HG02981 (cell line): ENCODE results near the gene NFIA.

Experiments used
- ATAC-seq: cut with Tn5 transposase; IDR thresholded peaks from one replicate; pipeline ENCODE4 v1.9.1; 2021; ENCODE audit warnings: mild to moderate bottlenecking, moderate library complexity; ENCODE audit not compliant: unreplicated experiment

NFIA gene

DNA sequence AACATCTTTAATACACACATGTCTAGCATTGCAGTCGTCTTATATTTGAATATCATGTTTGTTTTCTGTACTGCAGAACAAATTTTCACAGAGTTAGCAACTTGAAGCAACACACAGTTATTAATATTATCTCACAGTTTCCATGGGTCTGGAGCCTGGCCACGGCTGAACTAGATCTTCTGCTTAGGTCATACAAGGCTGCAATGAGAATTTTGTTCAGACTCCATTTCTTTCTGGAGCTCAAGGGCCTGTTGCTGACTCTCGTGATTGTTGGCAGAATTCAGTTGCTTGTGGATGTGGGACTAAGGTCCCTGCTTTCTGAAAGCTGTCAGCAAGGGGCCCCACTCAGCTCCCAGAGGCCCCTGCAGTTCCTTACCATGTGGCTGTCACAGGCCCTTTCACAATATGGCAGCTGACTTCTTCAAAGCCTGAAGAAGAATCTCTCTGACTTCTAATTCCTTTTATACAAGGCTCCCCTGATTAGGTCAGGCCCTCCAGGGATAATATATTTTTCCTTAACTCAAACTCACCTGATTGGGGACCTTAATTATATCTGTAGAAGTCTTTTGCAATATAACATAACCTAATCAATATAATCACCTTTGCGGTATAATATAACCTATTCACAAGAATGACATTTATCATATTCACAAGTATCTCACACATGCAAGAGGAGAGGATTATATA is 296.3 kb downstream of the NFIA start:
- no peak for ATAC-seq

- no peak for ATAC-seq
Measured at GRCh38 chr1:61379693-61380092, 297.3 kb downstream of the NFIA start.

- ATAC-seq = no peak
Measured at GRCh38 chr1:61380561-61380960, 298.2 kb downstream of the NFIA start.

DNA sequence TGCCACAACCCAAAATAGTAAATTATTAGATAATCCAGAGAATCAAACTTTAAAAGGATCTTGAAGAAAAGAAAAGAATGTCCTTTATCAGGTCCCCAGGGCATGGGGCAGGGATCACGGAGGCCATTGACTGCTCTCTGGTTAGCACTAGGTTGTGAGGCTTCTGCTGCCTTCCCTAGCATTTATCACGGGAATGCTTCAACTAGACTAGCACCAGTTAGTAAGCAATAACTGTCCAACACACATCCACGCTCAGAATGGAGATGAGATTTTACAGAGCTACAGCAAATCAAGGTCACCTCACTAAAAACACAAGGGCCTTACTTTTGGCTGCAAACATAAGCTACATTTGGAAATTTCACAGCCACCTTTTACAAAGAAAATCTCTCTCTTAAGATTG is 304.0 kb downstream of the NFIA start:
- no peak for ATAC-seq

DNA sequence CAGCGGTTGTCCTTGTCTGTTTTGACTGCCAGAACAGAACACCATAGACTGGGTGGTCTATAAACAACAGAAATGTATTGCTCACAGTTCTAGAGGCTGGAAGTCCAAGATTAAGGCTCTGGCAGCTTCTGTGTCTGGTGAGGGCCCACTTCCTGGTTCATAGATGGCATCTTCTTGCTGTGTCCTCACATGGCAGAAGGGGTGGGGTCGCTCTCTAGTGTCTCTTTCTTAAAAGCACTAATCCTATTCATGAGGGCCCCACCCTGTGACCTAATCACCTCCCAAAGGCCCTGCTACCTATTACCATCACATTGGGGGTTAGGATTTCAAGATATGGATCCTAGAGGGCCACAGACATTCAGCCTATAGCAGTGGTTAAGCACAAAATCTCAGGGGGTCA is 304.4 kb downstream of the NFIA start:
- no peak for ATAC-seq

GRCh38 chr1:61387829-61388228 is 305.5 kb downstream of the NFIA start:
- ATAC-seq = no peak

- no peak for ATAC-seq
Measured at GRCh38 chr1:61388566-61388965, 306.2 kb downstream of the NFIA start.

DNA sequence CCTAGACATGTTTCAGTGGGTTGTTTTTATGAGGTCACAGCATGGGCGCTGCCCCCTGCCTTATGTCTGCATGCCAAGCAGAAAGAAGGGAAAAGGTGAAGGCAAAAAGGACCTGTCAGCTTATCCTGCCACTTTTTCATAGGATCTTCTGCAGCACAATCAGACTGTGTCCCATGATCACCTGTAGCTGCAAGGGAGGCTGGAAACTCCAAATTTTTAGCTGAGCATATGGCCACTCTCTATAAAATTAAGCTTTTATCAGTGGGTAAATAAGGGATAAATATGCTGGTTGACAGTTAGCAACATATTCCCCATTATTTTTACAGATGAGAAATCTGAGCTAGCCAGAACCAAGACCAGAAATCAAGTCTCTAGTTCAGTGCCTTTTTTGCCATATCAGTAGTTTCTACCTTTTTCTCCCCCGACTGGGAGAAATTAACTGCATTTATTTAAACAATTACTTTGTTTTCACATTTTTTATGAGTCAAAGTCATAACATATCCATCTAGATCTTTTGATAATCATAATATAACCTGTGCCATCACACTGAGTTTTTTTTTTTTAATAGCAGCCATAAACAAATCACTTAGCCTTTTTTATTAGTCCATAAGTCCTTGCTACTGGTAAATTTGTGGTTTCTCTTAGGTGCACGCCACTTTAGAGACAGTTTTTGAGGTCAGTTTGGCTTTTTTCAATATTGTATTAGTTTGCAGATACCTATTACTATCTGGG is 307.0 kb downstream of the NFIA start:
- no peak for ATAC-seq

GRCh38 chr1:61389926-61390845 is 307.8 kb downstream of the NFIA start:
- no peak for ATAC-seq

- no peak for ATAC-seq
Measured at GRCh38 chr1:61391730-61392129, 309.4 kb downstream of the NFIA start.

DNA sequence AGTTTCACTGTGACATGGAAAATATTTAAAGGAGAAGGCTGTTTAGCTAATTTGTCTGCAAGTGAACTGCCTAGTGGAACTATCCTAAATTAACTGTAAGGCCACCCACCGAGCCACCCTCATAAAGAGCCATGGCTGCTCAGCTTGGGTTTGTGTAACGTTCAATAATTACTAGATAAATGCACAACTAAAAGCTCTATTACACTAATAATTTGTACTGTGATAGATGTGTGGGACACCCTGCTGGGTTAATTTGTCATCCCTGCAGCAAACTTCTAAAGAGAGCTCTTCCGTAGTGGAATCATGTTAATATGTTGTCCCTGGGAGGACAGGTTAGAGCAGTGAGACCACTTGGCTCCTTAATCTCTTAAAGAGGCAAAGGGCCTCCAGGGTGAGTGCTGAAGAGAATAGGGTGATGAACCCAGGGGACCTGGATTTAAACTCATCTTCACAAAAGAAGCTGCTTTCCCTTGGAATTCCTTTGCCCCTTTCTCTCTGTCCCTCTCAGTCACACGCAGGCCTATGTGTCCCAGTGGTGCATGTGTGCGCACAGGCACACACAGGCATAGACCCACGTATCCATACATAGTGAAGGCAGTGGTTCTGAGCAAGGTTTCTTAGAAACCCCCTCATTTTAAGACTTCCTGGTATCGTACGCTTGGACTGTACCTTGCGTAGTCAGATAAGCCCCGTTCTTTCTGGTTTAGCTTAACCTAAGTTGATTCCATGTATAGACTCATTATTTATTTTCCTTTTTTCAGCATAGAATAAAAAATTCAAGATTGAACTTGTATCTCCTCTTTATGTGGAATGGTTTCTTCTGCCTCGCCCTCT is 310.3 kb downstream of the NFIA start:
- ATAC-seq = no peak

- ATAC-seq = no peak
Measured at GRCh38 chr1:61393575-61393974, 311.2 kb downstream of the NFIA start.

GRCh38 chr1:61395146-61395800 is 312.9 kb downstream of the NFIA start:
- no peak for ATAC-seq

DNA sequence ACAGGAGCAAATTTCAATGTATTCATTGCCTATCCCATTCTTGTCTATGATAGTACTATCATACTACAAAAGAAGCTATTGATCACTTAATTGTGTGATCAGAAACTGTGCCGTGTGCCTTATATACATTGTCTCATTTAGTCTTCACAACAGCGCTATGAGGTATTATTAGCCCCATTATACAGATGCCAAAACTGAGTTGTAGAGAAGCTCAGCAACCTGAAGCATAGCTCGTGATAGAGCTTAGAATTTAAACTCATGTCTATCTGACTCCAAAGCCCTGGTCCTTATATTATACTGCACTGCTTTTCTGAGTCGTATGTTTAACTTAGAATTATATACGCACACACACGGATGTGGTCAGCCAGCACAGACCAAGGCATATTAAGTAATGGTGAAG is 315.1 kb downstream of the NFIA start:
- ATAC-seq = no peak

- ATAC-seq = no peak
Measured at GRCh38 chr1:61397935-61398334, 315.6 kb downstream of the NFIA start.

DNA sequence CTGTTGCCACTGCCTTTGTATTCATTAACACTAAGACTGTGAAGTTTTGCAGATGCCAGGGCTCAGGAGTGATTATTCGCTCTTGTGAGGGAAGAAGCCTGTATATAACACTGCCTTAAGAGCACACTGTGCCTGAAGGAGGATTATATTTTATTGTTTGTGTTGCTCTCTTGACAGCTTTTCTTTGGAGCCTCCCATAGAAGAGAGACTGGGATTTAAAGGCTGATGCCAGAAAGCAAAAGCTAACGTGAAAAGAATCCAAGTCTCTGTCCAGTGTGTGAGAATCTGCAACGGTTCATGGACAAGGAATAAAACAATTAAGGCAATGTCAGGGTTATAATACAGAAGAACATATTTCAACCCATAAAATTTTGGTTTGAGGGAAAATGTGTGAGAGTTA is 316.8 kb downstream of the NFIA start:
- ATAC-seq = no peak

DNA sequence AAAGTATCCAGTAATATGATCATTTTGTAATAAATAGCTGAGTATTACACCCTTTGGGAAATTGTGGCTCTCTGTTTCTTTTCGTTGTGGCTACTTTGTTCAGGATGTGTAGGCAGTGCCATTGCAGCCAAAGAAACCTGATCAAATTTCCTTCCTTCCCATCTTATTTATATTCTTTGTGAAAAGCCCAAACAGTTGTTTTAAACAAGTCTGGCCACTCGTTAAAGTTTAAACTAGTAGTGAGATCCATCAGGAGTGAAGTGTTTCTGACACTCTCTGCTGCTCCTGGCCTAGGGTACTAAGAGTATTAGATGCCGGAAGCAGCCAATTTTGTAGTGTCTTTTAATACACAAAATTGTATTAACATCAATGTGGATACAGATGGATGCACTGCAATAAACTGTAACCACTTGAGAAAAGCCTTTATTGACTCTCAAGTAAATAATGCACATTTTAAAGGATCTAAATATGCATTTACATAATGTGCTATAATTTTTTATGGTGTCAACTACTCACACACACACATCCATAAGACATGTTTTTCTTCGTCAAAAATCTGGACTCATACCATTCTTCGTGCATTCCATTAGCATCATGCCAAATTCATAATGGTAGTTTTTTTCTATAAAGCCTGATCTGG is 317.9 kb downstream of the NFIA start:
- ATAC-seq = no peak

DNA sequence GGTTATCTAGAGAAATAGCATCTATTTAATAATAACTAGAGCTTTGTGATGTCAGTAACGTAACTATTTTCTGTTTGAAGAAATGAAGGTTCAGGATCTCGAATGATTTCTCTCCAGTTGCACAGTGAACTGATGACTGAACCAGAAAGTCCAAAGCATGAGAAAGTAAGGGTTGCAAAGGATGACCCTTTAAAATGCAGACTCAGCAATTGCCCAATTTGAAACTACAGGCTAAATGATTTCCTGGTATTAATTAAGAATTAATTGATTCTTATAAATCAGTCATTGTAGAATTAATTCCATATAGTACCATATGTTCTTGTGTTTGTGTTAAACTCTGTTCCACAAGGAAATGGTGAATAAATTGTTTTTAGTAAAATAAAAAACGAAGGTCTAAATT is 318.6 kb downstream of the NFIA start:
- ATAC-seq = no peak

GRCh38 chr1:61403679-61404596 is 321.6 kb downstream of the NFIA start:
- ATAC-seq = no peak
